KMS-11 (cell line): ENCODE measurements around the gene PLXNA2.

Experiments
- H2AFZ ChIP-seq: fragments of 200-600 bp; sonication (generic); 2 replicates; pipeline ENCODE4 v1.6.1; 2016; ENCODE audit warnings: antibody characterized with exemption, mixed run types, low read depth
- H3K27ac ChIP-seq: fragments of 200-600 bp; sonication (generic); 2 replicates; pipeline ENCODE4 v1.6.1; 2016; ENCODE audit warnings: mild to moderate bottlenecking, mixed run types
- H3K27me3 ChIP-seq: fragments of 200-600 bp; sonication (generic); 2 replicates; pipeline ENCODE4 v1.6.1; 2017; ENCODE audit warnings: mild to moderate bottlenecking, low read depth, mixed run types, moderate library complexity; ENCODE audit not compliant: insufficient read depth
- H3K36me3 ChIP-seq: fragments of 200-600 bp; sonication (generic); 2 replicates; pipeline ENCODE4 v1.6.1; 2017; ENCODE audit warnings: mild to moderate bottlenecking, mixed run types; ENCODE audit not compliant: insufficient read depth
- H3K4me1 ChIP-seq: fragments of 200-600 bp; sonication (generic); 2 replicates; pipeline ENCODE4 v1.6.1; 2016; ENCODE audit warnings: mild to moderate bottlenecking, low read depth, mixed run types; ENCODE audit not compliant: poor library complexity, severe bottlenecking
- H3K4me2 ChIP-seq: fragments of 200-600 bp; sonication (generic); 2 replicates; pipeline ENCODE4 v1.7.0; 2016; ENCODE audit warnings: mild to moderate bottlenecking, mixed run types
- H3K4me3 ChIP-seq: fragments of 200-600 bp; sonication (generic); IDR thresholded peaks from 2 replicates; pipeline ENCODE4 v1.6.1; 2017; ENCODE audit warnings: low read depth, low read length, mixed read lengths; ENCODE audit not compliant: insufficient read depth
- H3K79me2 ChIP-seq: fragments of 200-600 bp; sonication (generic); 2 replicates; pipeline ENCODE4 v1.6.1; 2016; ENCODE audit warnings: low read depth, mixed run types; ENCODE audit not compliant: insufficient read depth
- H3K9ac ChIP-seq: fragments of 200-600 bp; sonication (generic); 2 replicates; pipeline ENCODE4 v1.6.1; 2016; ENCODE audit warnings: mild to moderate bottlenecking, mixed run types
- H4K20me1 ChIP-seq: fragments of 200-600 bp; sonication (generic); 2 replicates; pipeline ENCODE4 v1.6.1; 2016; ENCODE audit warnings: mild to moderate bottlenecking, mixed run types; ENCODE audit not compliant: insufficient read depth
- CTCF ChIP-seq: fragments of 200-600 bp; sonication (generic); conservative IDR thresholded peaks from 2 replicates; pipeline ENCODE4 v1.6.1; 2017; ENCODE audit warnings: low read depth, mild to moderate bottlenecking, antibody characterized with exemption, low read length, moderate library complexity, mixed read lengths

PLXNA2 gene

DNA sequence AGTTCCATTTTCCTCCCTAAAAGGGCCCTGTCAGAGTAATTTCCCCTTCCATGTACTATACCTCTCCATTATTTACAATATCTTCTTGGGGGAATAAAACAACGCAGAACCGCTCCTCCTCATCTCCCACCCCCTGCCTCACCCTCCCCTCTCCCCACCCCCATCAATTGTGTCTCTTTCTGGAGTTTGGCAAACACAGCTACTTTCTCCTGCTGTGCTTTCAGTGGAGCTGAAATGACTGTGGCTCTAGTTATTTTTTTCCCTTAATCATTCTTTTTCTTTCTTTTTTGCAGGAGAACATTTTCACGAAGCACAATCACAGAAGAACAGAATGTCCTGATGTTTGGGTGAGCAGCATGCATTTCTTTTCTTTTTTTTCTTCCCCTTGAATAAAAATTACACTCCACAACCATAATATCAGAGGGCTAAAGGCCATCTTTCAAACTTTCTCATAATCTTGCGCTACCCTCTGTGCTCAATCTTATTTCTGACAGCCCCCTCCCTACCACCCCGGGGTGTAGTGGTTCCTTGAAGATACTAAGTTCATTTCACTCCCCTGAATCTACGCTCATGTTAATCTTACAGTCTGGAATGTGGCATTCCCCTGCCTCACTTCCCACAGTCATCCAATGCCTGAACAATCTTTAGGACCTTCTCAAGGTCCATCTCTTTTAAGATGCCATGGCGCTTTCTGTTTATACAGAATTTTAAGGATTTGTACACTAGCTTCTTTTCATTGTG is 8.8 kb upstream of the PLXNA2 start:
- no peak overlapping the region for H3K4me3 ChIP-seq
- TF ChIP-seq CTCF = no peak
- H4K20me1 ChIP-seq = no peaks in the 10 kb centered on the region
- H2AFZ ChIP-seq = no peak overlapping the region
- H3K27ac ChIP-seq = no peak overlapping the region
- H3K4me2 ChIP-seq = no peak overlapping the region
- no peaks in the 10 kb centered on the region for H3K36me3 ChIP-seq
- H3K27me3 ChIP-seq = no peaks in the 10 kb centered on the region
- H3K4me1 ChIP-seq = peaks cover 15% of the 10 kb centered on the region
- H3K79me2 ChIP-seq = no peaks in the 10 kb centered on the region
- no peak overlapping the region for H3K9ac ChIP-seq

DNA sequence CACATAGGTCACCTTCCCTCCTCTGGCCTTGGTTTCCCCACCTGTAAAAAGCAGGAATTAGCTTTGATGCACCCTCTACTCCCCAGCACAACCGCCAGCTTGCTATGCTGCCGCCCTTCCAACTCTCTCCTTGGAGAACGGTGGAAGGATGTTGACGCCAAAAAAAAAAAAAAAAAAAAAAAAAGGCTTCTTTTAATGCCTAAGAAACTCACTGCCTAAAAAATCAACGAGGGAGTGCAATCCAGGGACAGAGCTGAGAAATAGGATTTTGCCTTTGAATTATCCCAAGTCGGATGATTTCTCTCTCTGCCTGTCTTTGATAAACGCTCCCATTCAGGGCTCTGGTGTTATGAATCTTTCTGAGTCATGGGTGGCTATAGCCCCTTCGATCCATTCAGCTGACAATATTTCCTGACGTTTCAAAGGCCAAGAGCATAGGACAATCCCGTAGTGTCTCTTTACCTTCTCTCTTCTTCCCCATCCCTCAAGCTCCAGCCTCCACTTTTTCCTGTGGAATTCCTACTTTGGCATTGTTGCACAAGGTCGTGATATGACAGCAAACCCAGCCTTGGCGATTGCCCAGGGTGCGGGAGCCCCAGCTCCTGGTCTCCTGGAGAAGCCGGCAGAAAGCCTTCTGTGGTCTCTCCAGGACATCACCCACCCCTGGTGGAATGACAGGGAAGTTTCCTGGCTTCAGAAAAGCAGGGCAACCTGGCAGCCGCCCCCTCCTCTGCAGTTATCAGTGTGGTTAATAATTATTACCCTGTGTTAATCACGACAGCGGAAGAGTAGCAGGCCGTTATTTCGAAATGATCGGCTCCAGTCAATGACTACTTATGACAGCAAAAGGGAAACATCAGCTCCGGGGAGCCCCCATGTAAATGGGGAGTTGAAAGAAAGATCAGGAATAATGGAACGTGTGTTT is 8.0 kb upstream of the PLXNA2 start:
- Histone ChIP-seq H3K36me3 (no peaks in the 10 kb centered on the region), H3K27ac (no peak overlapping the region), H4K20me1 (no peaks in the 10 kb centered on the region), H3K79me2 (no peaks in the 10 kb centered on the region), H3K4me3 (no peak overlapping the region), H3K4me1 (peaks cover 13% of the 10 kb centered on the region), H3K4me2 (no peak overlapping the region), H3K27me3 (no peaks in the 10 kb centered on the region), H2AFZ (no peak overlapping the region), H3K9ac (no peak overlapping the region)
- TF ChIP-seq CTCF = no peak

GRCh38 chr1:208251015-208251414 is 6.8 kb upstream of the PLXNA2 start:
- Histone ChIP-seq H3K4me3 (no peak overlapping the region), H3K79me2 (no peaks in the 10 kb centered on the region), H3K36me3 (no peaks in the 10 kb centered on the region), H3K9ac (no peak overlapping the region), H4K20me1 (no peaks in the 10 kb centered on the region), H3K27ac (no peak overlapping the region), H3K27me3 (no peaks in the 10 kb centered on the region), H2AFZ (no peak overlapping the region), H3K4me1 (peaks cover 2% of the 10 kb centered on the region), H3K4me2 (no peak overlapping the region)
- no peak for TF ChIP-seq CTCF

- no peaks in the 10 kb centered on the region for H4K20me1 ChIP-seq
- H3K79me2 ChIP-seq = no peaks in the 10 kb centered on the region
- peaks cover 3% of the 10 kb centered on the region for H3K4me1 ChIP-seq
- H3K27me3 ChIP-seq = no peaks in the 10 kb centered on the region
- H3K36me3 ChIP-seq = no peaks in the 10 kb centered on the region
- TF ChIP-seq CTCF = no peak
- no peak overlapping the region for H3K4me3 ChIP-seq
- H3K9ac ChIP-seq = no peak overlapping the region
- H2AFZ ChIP-seq = no peak overlapping the region
- no peak overlapping the region for H3K4me2 ChIP-seq
- H3K27ac ChIP-seq = no peak overlapping the region
These were observed 6.4 kb upstream of the PLXNA2 start for GRCh38 chr1:208250613-208251012.
